ENCODE measurements around the gene ADAMTS2. TPM values are rescaled to one million over a fixed set of nuclear protein-coding genes. Genes with fewer than 3 reads are reported as not detected.

The ADAMTS2 gene
- total and polyA plus RNA-seq, 2 of the 8 experiments (the other 6 are each of a cell fraction or from before 2014, with no cell fraction given), result 6.6 to 7.3 TPM

DNA sequence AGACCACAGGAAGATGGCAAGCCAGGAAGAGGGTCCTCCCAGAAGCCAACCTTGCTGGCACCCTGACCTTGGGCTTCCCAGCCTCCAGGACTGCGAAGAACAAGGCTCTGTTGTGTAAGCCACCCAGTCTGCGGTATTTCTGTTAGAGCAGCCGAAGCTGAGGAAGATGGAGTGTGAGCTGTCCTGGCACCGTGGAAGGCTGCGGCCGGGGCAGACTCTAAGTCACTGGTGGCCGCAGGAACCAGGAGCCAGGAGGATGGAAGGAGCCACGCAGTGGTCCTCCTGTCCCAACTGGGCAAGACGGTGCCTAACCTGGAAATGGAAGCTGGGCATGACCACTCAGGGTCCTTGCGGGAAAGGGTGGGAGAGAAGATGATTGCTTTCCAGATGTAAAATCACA lies 196.0 kb downstream of the ADAMTS2 start:
- Histone ChIP-seq H3K9ac (replicated peaks in 1 of 4; ENCODE audit: extremely low read depth in 1 of 4, low read depth in 3 of 4, low read length in 3 of 4) (no peak overlapping the region), H4K20me1 (replicated peaks in 1 of 2; ENCODE audit: control insufficient read depth in 1 of 2, insufficient read depth in 2 of 2, low read length in 2 of 2) (no peaks in the 10 kb centered on the region), H4K91ac (replicated peaks; ENCODE audit: insufficient read length, low read length) (no peak overlapping the region), H2BK5ac (ENCODE audit: low read depth, low read length) (no peak overlapping the region), H3K79me2 (ENCODE audit: control insufficient read depth in 1 of 2, insufficient read depth in 2 of 2, low read length in 2 of 2) (no peaks in the 10 kb centered on the region), H4K5ac (ENCODE audit: insufficient read length, low read depth, low read length) (no peak overlapping the region), H3K4me3 (ENCODE audit: extremely low read depth in 1 of 4, insufficient read depth in 2 of 4, low read depth in 3 of 4, low read length in 4 of 4) (no peak overlapping the region), H3K4me2 (ENCODE audit: insufficient read depth in 1 of 2, low read depth in 2 of 2, low read length in 2 of 2) (no peak overlapping the region), H3K14ac (ENCODE audit: insufficient read length) (no peak overlapping the region), H4K8ac (ENCODE audit: extremely low read depth, insufficient read depth, low read length) (no peak overlapping the region), H3K18ac (ENCODE audit: extremely low read depth, low read length) (no peak overlapping the region), H2BK12ac (ENCODE audit: low read depth, low read length) (no peak overlapping the region), H3K23me2 (ENCODE audit: low read depth, low read length) (no peaks in the 10 kb centered on the region), H2BK15ac (ENCODE audit: low read length) (no peak overlapping the region), H3K4ac (replicated peaks; ENCODE audit: insufficient read length, low read depth, low read length) (no peak overlapping the region), H3K56ac (replicated peaks; ENCODE audit: insufficient read length, low read depth, low read length) (no peak overlapping the region), H3K27ac (ENCODE audit: low read depth, low read length) (no peak overlapping the region), H3K4me1 (replicated peaks in 1 of 4; ENCODE audit: control insufficient read depth in 3 of 4, insufficient read depth in 4 of 4, low read length in 3 of 4) (no peaks in the 10 kb centered on the region), H3K23ac (ENCODE audit: insufficient read length) (no peak overlapping the region), H2AFZ (ENCODE audit: low read length) (no peak overlapping the region), H2BK120ac (replicated peaks; ENCODE audit: low read depth, low read length) (no peak overlapping the region), H3K27me3 (replicated peaks in 1 of 4; ENCODE audit: control insufficient read depth in 3 of 4, extremely low read depth in 1 of 4, insufficient read depth in 3 of 4, low read length in 3 of 4) (no peaks in the 10 kb centered on the region), H3K36me3 (ENCODE audit: control insufficient read depth in 2 of 4, insufficient read depth in 4 of 4, low read length in 3 of 4) (no peaks in the 10 kb centered on the region), H3K79me1 (ENCODE audit: low read depth, low read length) (no peaks in the 10 kb centered on the region), H3K9me3 (ENCODE audit: insufficient read depth in 2 of 2, low read depth in 1 of 2, low read length in 1 of 2) (no peaks in the 10 kb centered on the region), H2AK5ac (ENCODE audit: low read depth, low read length) (no peak overlapping the region), H2BK20ac (ENCODE audit: low read length) (no peak overlapping the region)
- DNase-seq (ENCODE audit: low read depth in 1 of 2, low spot score in 2 of 2) (no peak), FAIRE-seq (no peak)
- 89% methylated on average over 10 of the region's 10 CpGs; no CpG with 5 or more reads in 1 of the 2 experiments for WGBS, 2 experiments (ENCODE audit: extremely low coverage in 1 of 2, insufficient coverage in 1 of 2, insufficient read length in 1 of 2, insufficient replicate concordance in 2 of 2, low coverage in 1 of 2, low lambda C conversion rate in 2 of 2, missing lambda C conversion rate in 1 of 2)
- CTCF ChIA-PET (ENCODE audit: partially characterized antibody), result interaction anchor here (1.2 to 4.5 kb wide), 4 partner anchors 14 to 253 kb away, joined by 3 to 11 read pairs (median 4); partner anchors contain the start of gene ZFP2
- POLR2A ChIA-PET (ENCODE audit: partially characterized antibody), result no interaction called here
- TF ChIP-seq PHF8 (conservative IDR thresholded peaks at IDR 0.05; ENCODE audit: low read depth, low read length), result no peak
- no peak for TF ChIP-seq GTF2F1 (IDR thresholded peaks at IDR 0.05; ENCODE audit: borderline replicate concordance, low read depth, low read length)
- TF ChIP-seq POU5F1 (IDR thresholded peaks at IDR 0.05; ENCODE audit: low read depth, low read length), result no peak
- no peak for TF ChIP-seq CEBPB (IDR thresholded peaks at IDR 0.05; ENCODE audit: low read depth, low read length)
- no peak for TF ChIP-seq RBBP5 (IDR thresholded peaks at IDR 0.05; ENCODE audit: borderline replicate concordance, low read depth, low read length)
- no peak for TF ChIP-seq SAP30 (IDR thresholded peaks at IDR 0.05; ENCODE audit: insufficient read depth, insufficient replicate concordance, low read length)
- TF ChIP-seq E2F6 (IDR thresholded peaks at IDR 0.05), result no peak
- no peak for TF ChIP-seq SP4 (IDR thresholded peaks at IDR 0.05; ENCODE audit: low read length)
- no peak for TF ChIP-seq CTCF (IDR thresholded peaks at IDR 0.05; ENCODE audit: control extremely low read depth in 1 of 3, insufficient read depth in 1 of 3, low read depth in 1 of 3, low read length in 3 of 3)
